ENCODE measurements around the gene KLHL26.

Gene KLHL26

GRCh38 chr19:18670312-18670711, 33.5 kb downstream of the KLHL26 start:
- no peak for DNase-seq (ENCODE audit: extremely low read depth, low read depth)
- TF ChIP-seq CTCF (IDR thresholded peaks at IDR 0.05; ENCODE audit: low read depth, low read length), result no peak

- DNase-seq (ENCODE audit: extremely low read depth, low read depth), result no peak
- TF ChIP-seq CTCF (IDR thresholded peaks at IDR 0.05; ENCODE audit: low read depth, low read length), result no peak
Observed at GRCh38 chr19:18671303-18672043, 34.6 kb downstream of the KLHL26 start.

- TF ChIP-seq CTCF (IDR thresholded peaks at IDR 0.05; ENCODE audit: low read depth, low read length), result no peak
- DNase-seq (ENCODE audit: extremely low read depth, low read depth), result no peak
Observed at GRCh38 chr19:18672044-18672451, 35.2 kb downstream of the KLHL26 start.

- no peak for DNase-seq (ENCODE audit: extremely low read depth, low read depth)
- TF ChIP-seq CTCF (IDR thresholded peaks at IDR 0.05; ENCODE audit: low read depth, low read length), result peak; percentile 51
Observed at GRCh38 chr19:18672606-18673337, 35.9 kb downstream of the KLHL26 start.

- no peak for DNase-seq (ENCODE audit: extremely low read depth, low read depth)
- no peak for TF ChIP-seq CTCF (IDR thresholded peaks at IDR 0.05; ENCODE audit: low read depth, low read length)
Observed at GRCh38 chr19:18674616-18675015, 37.8 kb downstream of the KLHL26 start.

GRCh38 chr19:18675779-18676178, 39.0 kb downstream of the KLHL26 start:
- no peak for DNase-seq (ENCODE audit: extremely low read depth, low read depth)
- peak; percentile 43 for TF ChIP-seq CTCF (IDR thresholded peaks at IDR 0.05; ENCODE audit: low read depth, low read length)

GRCh38 chr19:18676692-18677091, 39.9 kb downstream of the KLHL26 start:
- DNase-seq (ENCODE audit: extremely low read depth, low read depth), result no peak
- TF ChIP-seq CTCF (IDR thresholded peaks at IDR 0.05; ENCODE audit: low read depth, low read length), result no peak

All from AG09319 (cell line).